GM18951 (cell line): Measurements from ENCODE around the gene PITPNM3.

ENCODE experiments used
- POLR2A ChIP-seq: IDR thresholded peaks from 4 replicates; pipeline ENCODE4 v1.6.1; 2011; ENCODE audit warnings: mild to moderate bottlenecking; ENCODE audit not compliant: insufficient read length, insufficient read depth; ENCODE audit errors: extremely low read depth
- in situ Hi-C: fragments of 300-500 bp; cut with MboI; formaldehyde crosslinking; loops from one replicate; pipeline ENCODE4 v1.12.0; 2022; ENCODE audit warnings: low sequenced_read_pairs, mixed read lengths, inconsistent platforms; ENCODE audit not compliant: unreplicated experiment

The PITPNM3 gene

GRCh38 chr17:6452471-6453266, 103.7 kb downstream of the PITPNM3 start:
- TF ChIP-seq POLR2A = no peak
- in situ Hi-C loops = no loop called here

- TF ChIP-seq POLR2A = no peak
- in situ Hi-C loops = no loop called here
These were observed 105.2 kb downstream of the PITPNM3 start for GRCh38 chr17:6450926-6451832.

GRCh38 chr17:6449307-6449706, 107.0 kb downstream of the PITPNM3 start:
- in situ Hi-C loops = no loop called here
- no peak for TF ChIP-seq POLR2A

GRCh38 chr17:6448473-6448872, 107.9 kb downstream of the PITPNM3 start:
- in situ Hi-C loops = no loop called here
- TF ChIP-seq POLR2A = no peak

- in situ Hi-C loops = no loop called here
- TF ChIP-seq POLR2A = no peak
These were observed 109.7 kb downstream of the PITPNM3 start for GRCh38 chr17:6446516-6447100.

- in situ Hi-C loops = no loop called here
- no peak for TF ChIP-seq POLR2A
These were observed 111.6 kb downstream of the PITPNM3 start for GRCh38 chr17:6444571-6445335.

GRCh38 chr17:6443692-6444570, 112.4 kb downstream of the PITPNM3 start, which contains the start of gene PIMREG:
TSS of gene PIMREG (plus strand) at chr17:6444455. CDS start at chr17:6445111, 656 bp downstream.
- peak; percentile 85 for TF ChIP-seq POLR2A
- in situ Hi-C loops = no loop called here

- no peak for TF ChIP-seq POLR2A
- in situ Hi-C loops = no loop called here
These were observed 113.6 kb downstream of the PITPNM3 start for GRCh38 chr17:6442775-6443174.

- in situ Hi-C loops = no loop called here
These were observed 116.4 kb downstream of the PITPNM3 start for GRCh38 chr17:6439951-6440350.

GRCh38 chr17:6437956-6438355, 118.4 kb downstream of the PITPNM3 start:
- TF ChIP-seq POLR2A = no peak
- in situ Hi-C loops = no loop called here

More at GRCh38 chr17:6439951-6440350, 116.4 kb downstream of the PITPNM3 start:
- TF ChIP-seq POLR2A = no peak

- in situ Hi-C loops = no loop called here
- TF ChIP-seq POLR2A = no peak
These were observed 118.9 kb downstream of the PITPNM3 start for GRCh38 chr17:6437466-6437865.

- no peak for TF ChIP-seq POLR2A
- in situ Hi-C loops = no loop called here
These were observed 120.4 kb downstream of the PITPNM3 start for GRCh38 chr17:6435968-6436367.
